PC-3 (cell line): ENCODE measurements around the gene SELENOP.

Source experiments
- CTCF ChIP-seq: fragments of 300-600 bp; sonication (generic); conservative IDR thresholded peaks from 2 replicates; pipeline ENCODE4 v1.5.1; 2017; ENCODE audit warnings: antibody characterized with exemption, low read depth, mild to moderate bottlenecking, low read length
- EZH2 ChIP-seq: fragments of 300-600 bp; sonication (generic); IDR thresholded peaks from one replicate; pipeline ENCODE4 v1.6.1; 2017; ENCODE audit warnings: antibody characterized with exemption, mild to moderate bottlenecking, low read length; ENCODE audit not compliant: unreplicated experiment
- EZH2phosphoT487 ChIP-seq: fragments of 300-600 bp; sonication (generic); IDR thresholded peaks from 2 replicates; pipeline ENCODE4 v1.6.1; 2018; ENCODE audit warnings: mild to moderate bottlenecking, antibody characterized with exemption, low read length, borderline replicate concordance

- TF ChIP-seq CTCF (no peak), EZH2phosphoT487 (no peak), EZH2 (no peak)
Measured at GRCh38 chr5:42791151-42791550, 20.5 kb downstream of the SELENOP start.
